ENCODE results near the gene GRIN2C.

The GRIN2C gene

DNA sequence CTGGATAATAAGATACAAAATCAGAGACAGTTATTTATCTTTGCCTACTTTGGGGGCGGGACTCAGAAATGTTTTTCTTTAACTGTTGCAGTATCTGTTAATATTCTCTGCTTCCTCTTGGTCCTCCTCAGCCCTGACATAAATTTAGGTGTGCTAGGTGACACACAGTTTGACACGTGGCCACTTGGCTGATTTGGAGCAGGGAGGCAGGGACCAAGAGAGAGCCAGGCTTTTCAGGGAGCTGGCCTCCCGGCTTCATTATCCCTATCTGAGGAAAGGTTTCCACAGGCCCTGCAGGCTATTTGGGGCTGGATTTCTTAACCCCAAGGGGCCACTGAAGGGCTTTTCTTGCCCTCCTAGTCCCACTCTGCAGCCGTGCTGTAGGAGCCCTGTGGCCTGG is 63.5 kb downstream of the GRIN2C start:
- DNase-seq, result no peak

DNA sequence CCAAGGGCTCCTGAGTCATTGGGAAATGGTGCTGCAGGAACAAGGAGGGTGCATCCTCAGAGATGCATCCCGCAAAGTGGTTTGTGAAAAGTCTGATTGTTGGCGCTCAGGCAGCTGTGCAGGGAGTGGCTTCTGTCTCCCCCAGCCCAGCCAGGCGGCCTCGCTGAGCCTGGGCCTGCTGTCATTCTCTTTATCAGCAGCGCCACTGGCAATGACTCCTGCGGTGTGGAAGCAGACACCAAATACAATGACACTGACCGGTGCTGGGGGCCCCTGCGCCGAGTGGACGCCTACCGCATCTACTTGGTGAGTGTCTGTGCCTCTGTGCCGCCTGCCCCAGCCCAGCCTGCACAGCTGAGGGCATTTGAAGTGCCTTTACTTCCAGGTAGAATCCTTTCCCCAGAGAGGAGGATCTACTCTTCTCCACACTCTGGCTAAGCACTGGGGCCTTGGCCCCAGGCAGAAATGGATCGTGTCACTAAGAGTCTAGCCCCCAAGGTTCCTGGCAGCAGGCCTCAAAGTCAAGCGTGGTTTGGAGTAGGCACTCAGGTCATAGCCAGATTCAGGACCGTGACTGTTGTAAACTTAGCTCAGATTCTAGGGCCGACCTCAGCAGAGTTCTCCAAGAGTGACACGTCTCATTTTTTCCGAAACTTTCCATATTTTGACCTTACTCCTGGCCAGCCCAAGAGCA is 64.2 kb downstream of the GRIN2C start:
- no peak for DNase-seq

DNA sequence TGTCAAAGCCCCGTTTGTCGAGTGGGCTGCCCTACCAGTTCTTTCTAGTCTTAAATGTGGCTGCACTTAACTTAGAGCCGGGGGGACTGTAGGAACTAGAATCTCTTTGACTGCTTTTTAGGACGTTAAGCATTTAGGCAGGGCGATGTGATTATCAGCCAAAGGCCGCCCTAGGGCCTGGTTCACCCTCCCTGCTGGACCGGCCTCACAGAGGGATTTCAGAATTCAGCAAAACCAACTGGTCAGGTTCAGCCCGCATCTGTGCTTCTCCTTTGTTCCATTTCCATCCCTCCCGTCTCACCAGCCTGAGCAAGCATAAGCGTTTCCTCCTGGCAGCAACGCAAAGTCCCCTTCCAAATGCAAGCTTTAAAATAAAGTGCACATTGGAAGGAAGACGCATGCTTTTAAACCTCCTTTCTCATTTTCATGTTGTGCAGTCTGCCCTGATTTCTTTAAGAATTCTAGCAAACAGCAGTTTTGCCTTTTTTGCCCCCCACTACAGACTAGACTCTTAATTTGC is 67.0 kb downstream of the GRIN2C start:
- DNase-seq, result no peak

Data from CD4-positive, alpha-beta T cell treated with Interleukin-17A for 1 hour (primary cell).